GM13977 (cell line): ENCODE results near the gene GPRASP1.
"Not testable (repeated sequence)": the region's sequence is repeated elsewhere in the genome, so short reads cannot be mapped to it uniquely, and the experiment has no call there.

Experiments
- DNase-seq: peaks from one replicate; pipeline ENCODE4 v3.0.0; 2012; ENCODE audit warnings: low spot score
- CTCF ChIP-seq: IDR thresholded peaks from 2 replicates; pipeline ENCODE4 v1.5.1; 2012; ENCODE audit warnings: mild to moderate bottlenecking, control low read depth; ENCODE audit not compliant: insufficient read depth; ENCODE audit errors: extremely low read depth, missing control alignments
- in situ Hi-C: fragments of 300-500 bp; cut with MboI; formaldehyde crosslinking; loops from one replicate; pipeline ENCODE4 v1.12.0; 2022; ENCODE audit warnings: low sequenced_read_pairs, low pct_unique_long_range_greater_than_20kb, mixed read lengths, inconsistent platforms; ENCODE audit not compliant: unreplicated experiment

GPRASP1 gene

GRCh38 chrX:102669526-102669925, 18.2 kb downstream of the GPRASP1 start:
- no peak for DNase-seq
- in situ Hi-C loops, result loop anchor here (10.0 kb wide), 1 partner anchor 55 kb away; the partner anchor contains the start of gene GPRASP3
- no peak for TF ChIP-seq CTCF

- TF ChIP-seq CTCF, result no peak
- in situ Hi-C loops, result no loop called here
- no peak for DNase-seq
Observed at GRCh38 chrX:102672856-102673255, 21.6 kb downstream of the GPRASP1 start.

- in situ Hi-C loops, DNase-seq: not testable (repeated sequence)
Observed at GRCh38 chrX:102677479-102677878, 26.2 kb downstream of the GPRASP1 start.

GRCh38 chrX:102684772-102685520, 33.7 kb downstream of the GPRASP1 start:
- no peak for TF ChIP-seq CTCF

GRCh38 chrX:102694749-102695148, 43.5 kb downstream of the GPRASP1 start:
- in situ Hi-C loops, result no loop called here
- no peak for TF ChIP-seq CTCF
- DNase-seq, result no peak

More at GRCh38 chrX:102684772-102685520, 33.7 kb downstream of the GPRASP1 start:
- no peak for DNase-seq
- in situ Hi-C loops, result no loop called here

GRCh38 chrX:102696306-102696705, 45.0 kb downstream of the GPRASP1 start:
- in situ Hi-C loops, result no loop called here

More at GRCh38 chrX:102696306-102696705, 45.0 kb downstream of the GPRASP1 start:
- DNase-seq, result no peak
- no peak for TF ChIP-seq CTCF
